AG20443 (cell line): ENCODE data around the gene LGALS9C.
"Not testable (repeated sequence)": the region's sequence is repeated elsewhere in the genome, so short reads cannot be mapped to it uniquely, and the experiment has no call there.

Source experiments
- DNase-seq: peaks from one replicate; pipeline ENCODE4 v3.0.0; 2012; ENCODE audit warnings: low spot score, mixed read lengths

LGALS9C gene

GRCh38 chr17:18478977-18479595, 2.5 kb downstream of the LGALS9C start:
- DNase-seq: not testable (repeated sequence)

- not testable (repeated sequence) for DNase-seq
Measured at GRCh38 chr17:18481775-18482174, 5.2 kb downstream of the LGALS9C start.

DNA sequence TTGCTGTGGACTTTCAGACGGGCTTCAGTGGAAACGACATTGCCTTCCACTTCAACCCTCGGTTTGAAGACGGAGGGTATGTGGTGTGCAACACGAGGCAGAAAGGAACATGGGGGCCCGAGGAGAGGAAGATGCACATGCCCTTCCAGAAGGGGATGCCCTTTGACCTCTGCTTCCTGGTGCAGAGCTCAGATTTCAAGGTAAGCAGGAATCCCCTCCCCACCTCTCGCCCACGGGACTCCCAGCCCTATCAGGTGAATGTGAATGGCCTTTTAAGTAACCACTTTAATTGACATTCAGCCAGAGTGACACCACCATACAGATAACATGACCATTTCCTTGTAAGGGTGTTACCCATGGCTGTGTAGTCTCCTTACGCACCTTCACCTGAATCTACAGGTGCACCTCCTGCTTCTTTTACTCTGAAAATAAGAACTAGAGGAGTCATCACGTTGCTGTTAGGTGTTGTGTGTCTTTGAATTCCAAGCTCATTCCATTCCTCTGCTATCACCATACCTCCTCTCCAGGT, 9.4 kb downstream of the LGALS9C start:
- not testable (repeated sequence) for DNase-seq

DNA sequence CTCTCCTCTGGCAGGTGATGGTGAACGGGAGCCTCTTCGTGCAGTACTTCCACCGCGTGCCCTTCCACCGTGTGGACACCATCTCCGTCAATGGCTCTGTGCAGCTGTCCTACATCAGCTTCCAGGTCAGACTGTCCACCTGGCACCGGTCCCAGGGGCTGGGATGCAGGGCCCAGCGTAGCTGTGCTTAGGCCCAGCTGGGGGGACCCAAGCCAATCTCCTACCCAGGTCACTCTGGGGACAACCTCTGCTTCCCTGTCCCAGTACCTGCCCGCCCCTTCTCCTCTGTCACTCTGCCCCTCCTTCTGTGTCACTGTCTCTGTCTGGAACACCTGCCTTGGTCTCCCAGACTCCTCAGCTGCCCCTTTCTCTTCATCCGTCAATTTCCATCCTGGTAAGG, 11.0 kb downstream of the LGALS9C start:
- not testable (repeated sequence) for DNase-seq

GRCh38 chr17:18488622-18489021, 12.0 kb downstream of the LGALS9C start:
- not testable (repeated sequence) for DNase-seq

GRCh38 chr17:18490016-18490415, 13.4 kb downstream of the LGALS9C start:
- not testable (repeated sequence) for DNase-seq

- not testable (repeated sequence) for DNase-seq
Measured at GRCh38 chr17:18492712-18493480, 16.3 kb downstream of the LGALS9C start.

DNA sequence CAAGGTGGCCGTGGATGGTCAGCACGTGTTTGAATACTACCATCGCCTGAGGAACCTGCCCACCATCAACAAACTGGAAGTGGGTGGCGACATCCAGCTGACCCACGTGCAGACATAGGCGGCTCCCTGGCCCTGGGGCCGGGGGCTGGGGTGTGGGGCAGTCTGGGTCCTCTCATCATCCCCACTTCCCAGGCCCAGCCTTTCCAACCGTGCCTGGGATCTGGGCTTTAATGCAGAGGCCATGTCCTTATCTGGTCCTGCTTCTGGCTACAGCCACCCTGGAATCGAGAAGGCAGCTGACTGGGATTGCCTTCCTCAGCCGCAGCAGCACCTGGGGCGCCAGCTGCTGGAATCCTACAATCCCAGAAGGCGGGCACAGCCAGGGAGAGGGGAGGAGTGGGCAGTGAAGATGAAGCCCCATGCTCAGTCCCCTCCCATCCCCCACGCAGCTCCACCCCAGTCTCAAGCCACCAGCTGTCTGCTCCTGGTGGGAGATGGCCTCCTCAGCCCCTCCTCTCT, 17.7 kb downstream of the LGALS9C start:
- DNase-seq: not testable (repeated sequence)

GRCh38 chr17:18497044-18497443, 20.5 kb downstream of the LGALS9C start:
- not testable (repeated sequence) for DNase-seq

- not testable (repeated sequence) for DNase-seq
Measured at GRCh38 chr17:18499100-18499499, 22.5 kb downstream of the LGALS9C start.

- not testable (repeated sequence) for DNase-seq
Measured at GRCh38 chr17:18499756-18500155, 23.2 kb downstream of the LGALS9C start.

DNA sequence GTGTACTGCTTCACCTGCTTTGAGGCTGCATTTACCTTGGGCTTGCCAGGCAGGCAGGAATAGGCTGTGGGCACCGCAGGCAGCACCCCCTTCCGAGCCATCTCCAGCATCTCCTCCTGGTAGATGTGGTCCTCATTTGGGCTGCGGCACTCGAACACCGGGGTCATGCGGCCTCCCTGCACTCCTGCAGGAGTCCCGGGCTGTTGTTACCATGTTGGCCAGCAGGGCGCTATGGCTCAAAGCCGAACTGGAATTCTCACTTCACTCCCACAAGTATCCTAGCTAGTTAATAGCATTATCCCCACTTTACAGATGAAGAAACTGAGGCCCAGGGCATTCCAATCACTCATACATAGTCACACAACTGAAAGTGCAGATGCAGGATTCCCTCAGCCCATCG, 23.7 kb downstream of the LGALS9C start:
- DNase-seq: not testable (repeated sequence)

DNA sequence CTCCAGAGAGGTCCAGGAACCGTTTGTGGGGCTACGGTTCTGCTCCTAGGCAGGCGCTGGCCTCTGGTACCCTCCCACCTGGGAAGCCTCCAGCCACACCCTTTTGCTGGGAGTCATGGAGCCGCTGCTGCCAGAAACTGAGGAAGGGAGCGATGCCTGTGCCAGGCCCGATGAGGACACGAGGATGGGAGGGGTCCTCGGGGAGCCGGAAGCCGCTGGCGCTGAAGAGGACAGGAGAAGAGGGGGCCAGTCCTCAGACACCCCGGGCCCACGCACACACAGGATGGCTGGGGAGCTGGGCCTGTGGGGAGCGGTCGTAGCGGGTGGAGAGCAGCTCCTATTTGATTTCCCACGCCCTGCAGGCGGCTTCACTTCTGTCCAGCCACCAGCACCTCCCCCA, 24.2 kb downstream of the LGALS9C start:
- DNase-seq: not testable (repeated sequence)

GRCh38 chr17:18503221-18503620, 26.6 kb downstream of the LGALS9C start:
- DNase-seq: not testable (repeated sequence)

DNA sequence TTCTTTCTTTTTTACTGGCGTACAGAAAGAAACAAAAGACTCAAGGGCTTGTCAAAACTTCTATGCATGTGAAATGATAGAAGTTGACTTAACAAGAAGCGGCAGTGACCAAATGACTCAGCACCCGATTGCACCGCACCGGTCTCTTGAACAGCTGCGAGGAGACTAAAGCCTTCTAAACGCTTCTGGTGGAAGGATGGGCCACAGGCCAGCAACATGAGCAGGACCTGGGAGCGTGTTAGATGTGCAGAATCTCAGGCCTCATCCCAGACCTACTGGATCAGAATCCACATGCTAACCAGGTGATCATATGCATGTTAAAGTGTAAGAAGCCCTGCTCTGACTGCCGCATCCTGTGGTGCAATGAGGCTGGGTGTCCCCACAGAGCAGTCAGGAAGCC, 31.1 kb downstream of the LGALS9C start:
- not testable (repeated sequence) for DNase-seq

GRCh38 chr17:18508667-18509066, 32.1 kb downstream of the LGALS9C start:
- DNase-seq: not testable (repeated sequence)

GRCh38 chr17:18521100-18521499, 44.5 kb downstream of the LGALS9C start:
- not testable (repeated sequence) for DNase-seq

DNA sequence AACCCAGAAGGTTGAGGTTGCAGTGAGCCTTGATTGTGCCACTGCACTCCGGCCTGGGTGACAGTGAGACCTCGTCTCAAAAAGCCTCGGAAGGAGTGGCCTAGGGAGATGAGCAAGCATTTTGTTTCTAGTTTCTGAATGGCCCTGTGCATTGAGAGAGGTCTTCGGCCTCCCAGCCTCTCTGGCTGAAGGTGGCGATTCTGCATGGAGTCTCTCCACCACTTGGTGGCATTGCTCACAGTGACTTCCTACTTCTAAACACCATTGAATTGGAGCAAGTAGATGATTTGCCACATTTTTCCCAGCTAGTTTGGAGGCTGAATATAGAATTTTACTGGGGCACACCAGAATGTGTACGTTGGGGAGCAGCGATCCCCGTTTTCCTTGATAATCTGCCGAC, 48.4 kb downstream of the LGALS9C start:
- DNase-seq: not testable (repeated sequence)

DNA sequence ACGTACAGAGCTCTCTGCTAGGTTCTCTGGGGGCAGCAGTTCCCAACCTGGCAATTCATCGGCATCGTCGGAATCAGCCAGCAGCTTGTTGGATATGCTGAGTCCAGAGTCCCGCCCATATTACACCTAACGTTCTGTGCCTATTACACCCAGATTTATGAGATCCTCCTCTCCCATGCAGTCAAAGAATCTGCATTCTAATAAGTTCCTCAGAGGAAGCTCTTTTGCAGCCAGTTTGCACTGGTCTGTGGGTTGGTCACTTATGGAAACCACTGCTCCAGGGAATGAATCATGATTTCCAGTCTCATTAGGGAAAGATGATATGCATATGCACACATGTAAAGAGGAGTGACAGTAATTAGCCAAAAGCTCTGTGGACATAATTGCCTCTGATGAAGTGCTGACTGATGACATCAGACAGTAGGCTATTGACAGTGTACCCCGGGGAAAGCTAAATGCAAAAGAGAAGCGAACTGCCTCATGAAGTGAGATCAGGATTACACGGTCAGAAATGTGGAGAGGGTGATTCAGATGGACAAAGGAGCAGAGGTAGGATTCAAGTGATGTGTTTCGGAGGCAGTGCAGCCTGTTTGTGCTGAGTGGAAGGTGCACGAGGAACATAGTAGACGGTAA, 49.7 kb downstream of the LGALS9C start:
- DNase-seq: not testable (repeated sequence)

DNA sequence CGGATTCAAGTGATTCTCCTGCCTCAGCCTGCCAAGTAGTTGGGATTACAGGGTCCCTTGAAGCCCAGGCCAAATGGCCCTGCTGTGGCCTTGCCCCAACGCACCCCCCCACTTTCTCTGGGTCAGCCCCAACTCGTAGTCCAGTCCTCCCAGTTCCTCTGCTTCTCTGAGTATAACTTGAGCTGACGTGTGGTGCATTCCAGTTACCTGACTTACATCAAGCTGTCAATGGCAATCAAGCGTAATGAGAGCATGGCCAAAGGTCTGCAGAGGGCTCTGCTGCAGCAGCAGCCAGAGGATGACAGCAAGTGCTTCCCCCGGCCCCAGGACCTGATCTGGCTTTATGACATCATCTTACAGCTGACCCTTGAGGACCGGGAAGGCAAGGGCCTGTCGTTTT, 50.8 kb downstream of the LGALS9C start:
- DNase-seq: not testable (repeated sequence)

GRCh38 chr17:18528435-18528834, 51.8 kb downstream of the LGALS9C start:
- DNase-seq: not testable (repeated sequence)

DNA sequence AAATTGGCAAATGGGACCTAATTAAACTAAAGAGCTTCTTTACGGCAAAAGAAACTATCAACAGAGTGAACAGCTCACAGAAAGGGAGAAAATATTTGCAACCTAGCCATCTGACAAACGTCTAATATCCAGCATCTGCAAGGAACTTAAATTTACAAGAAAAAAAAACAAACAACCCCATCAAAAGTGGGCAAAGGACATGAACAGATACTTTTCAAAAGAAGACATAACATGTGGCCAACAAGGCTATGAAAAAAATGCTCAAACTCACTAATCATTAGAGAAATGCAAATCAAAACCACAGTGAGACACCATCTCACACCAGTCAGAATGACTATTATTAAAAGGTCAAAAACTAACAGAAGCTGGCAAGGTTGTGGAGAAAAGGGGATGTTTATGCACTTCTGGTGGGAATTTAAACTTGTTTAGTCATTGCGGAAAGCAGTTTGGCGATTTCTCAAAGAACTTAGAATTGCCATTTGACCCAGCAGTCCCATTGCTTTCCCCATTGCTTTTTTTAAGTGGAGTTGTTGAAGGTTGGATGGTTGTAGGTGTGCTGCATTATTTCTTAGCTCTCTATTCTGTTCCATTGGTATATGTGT, 52.4 kb downstream of the LGALS9C start:
- DNase-seq: not testable (repeated sequence)
